Keratinocyte (primary cell): ENCODE data around the gene MAP3K5. TPM values are rescaled to one million over a fixed set of nuclear protein-coding genes. Genes with fewer than 3 reads are reported as not detected.

Source experiments
- DNase-seq: peaks from one replicate; pipeline ENCODE4 v3.0.0-alpha.2; 2011; ENCODE audit warnings: low read depth, missing footprints, low spot score
- FAIRE-seq: peaks from 2 replicates; lab custom pipeline; 2011; peaks lifted over from hg19 to GRCh38; lab: Jason Lieb, UNC
- H2AFZ ChIP-seq: 2 replicates; pipeline ENCODE4 v1.6.0; 2012; ENCODE audit warnings: low read length, control low read depth, inconsistent platforms; ENCODE audit not compliant: control insufficient read depth
- H3K27ac ChIP-seq: 2 replicates; pipeline ENCODE4 v1.5.1; 2011; ENCODE audit warnings: low read length; ENCODE audit not compliant: control insufficient read depth, insufficient read depth
- H3K27me3 ChIP-seq: 3 replicates; pipeline ENCODE4 v1.6.0; 2011; ENCODE audit warnings: low read length; ENCODE audit not compliant: control insufficient read depth, insufficient read depth; ENCODE audit errors: extremely low read depth
- H3K36me3 ChIP-seq, 2 experiments: 2 replicates in 1 of 2; 3 replicates in 1 of 2; pipeline ENCODE4 v1.5.1; 2011; ENCODE audit warnings: low read length in 2 of 2, mild to moderate bottlenecking in 1 of 2; ENCODE audit not compliant: control insufficient read depth in 2 of 2, insufficient read depth in 2 of 2; ENCODE audit errors: extremely low read depth in 1 of 2
- H3K4me1 ChIP-seq: 3 replicates; pipeline ENCODE4 v1.5.1; 2011; ENCODE audit warnings: low read length; ENCODE audit not compliant: control insufficient read depth, insufficient read depth; ENCODE audit errors: extremely low read depth
- H3K4me2 ChIP-seq: 3 replicates; pipeline ENCODE4 v1.6.0; 2011; ENCODE audit warnings: low read depth, low read length; ENCODE audit not compliant: control insufficient read depth, insufficient read depth; ENCODE audit errors: extremely low read depth
- H3K4me3 ChIP-seq, 3 experiments: fragments of 200-600 bp in 1 of 3; sonication (generic) in 1 of 3; 2 replicates in 2 of 3; 3 replicates in 1 of 3; pipeline ENCODE4 v1.5.1; 2011 to 2016; ENCODE audit warnings: low read length in 3 of 3, mild to moderate bottlenecking in 3 of 3, control low read depth in 2 of 3, inconsistent platforms in 1 of 3, low read depth in 1 of 3, mixed read lengths in 1 of 3, mixed run types in 1 of 3, moderate library complexity in 1 of 3; ENCODE audit not compliant: control insufficient read depth in 2 of 3, insufficient read depth in 2 of 3; ENCODE audit errors: extremely low read depth in 1 of 3
- H3K79me2 ChIP-seq: 2 replicates; pipeline ENCODE4 v1.6.0; 2012; ENCODE audit warnings: low read length; ENCODE audit not compliant: control insufficient read depth, insufficient read depth
- H3K9ac ChIP-seq: 3 replicates; pipeline ENCODE4 v1.6.0; 2011; ENCODE audit warnings: low read length; ENCODE audit not compliant: control insufficient read depth, insufficient read depth; ENCODE audit errors: extremely low read depth
- H3K9me1 ChIP-seq: 3 replicates; pipeline ENCODE4 v1.6.0; 2011; ENCODE audit warnings: low read length; ENCODE audit not compliant: control insufficient read depth, insufficient read depth; ENCODE audit errors: extremely low read depth
- H3K9me3 ChIP-seq: 2 replicates; pipeline ENCODE4 v1.5.1; 2012; ENCODE audit warnings: low read depth, low read length; ENCODE audit not compliant: control insufficient read depth
- H4K20me1 ChIP-seq: 3 replicates; pipeline ENCODE4 v1.6.0; 2011; ENCODE audit warnings: low read length; ENCODE audit not compliant: control insufficient read depth, insufficient read depth; ENCODE audit errors: extremely low read depth
- EZH2 ChIP-seq: IDR thresholded peaks from one replicate; pipeline ENCODE4 v1.6.1; 2012; ENCODE audit warnings: inconsistent platforms, mild to moderate bottlenecking, low read length, moderate library complexity
- dilution Hi-C: fragments of 300-500 bp; cut with MboI; formaldehyde crosslinking; loops from one replicate; pipeline ENCODE4 v1.7.0; 2020; ENCODE audit warnings: low sequenced_read_pairs; ENCODE audit not compliant: extremely low pct_ligation_motif_present
- polyA plus RNA-seq, 5 experiments: library from polyadenylated mRNA; depleted of rRNA in 3 of 5; stranded (reverse) in 3 of 5; stranded (forward) in 1 of 5; unstranded in 1 of 5; fragments of >200 nt; gene quantifications; 1 replicate in 1 of 5; 2 replicates in 3 of 5; 3 replicates in 1 of 5; pipeline versions ENCODE4 v1.2.1 to v1.2.3, GENCODE V29; 2011 to 2012; ENCODE audit warnings: missing spikeins in 2 of 5, low read depth in 1 of 5, low replicate concordance in 1 of 5
- TF ChIP-seq, protein P1 (sequence below), 3 experiments: IDR thresholded peaks in 1 of 3; conservative IDR thresholded peaks in 1 of 3; optimal IDR thresholded peaks in 1 of 3; 2 replicates in 2 of 3; 3 replicates in 1 of 3; pipeline versions ENCODE3 to v1.5.1; 2011; ENCODE audit warnings: low read length in 3 of 3, mild to moderate bottlenecking in 3 of 3, moderate library complexity in 2 of 3, control low read depth in 1 of 3, inconsistent platforms in 1 of 3; ENCODE audit not compliant: insufficient read depth in 2 of 3; ENCODE audit errors: extremely low read depth in 1 of 3

The MAP3K5 gene
- polyA plus RNA-seq, 1 donor (not counting 4 experiments of a cell fraction or from before 2014, with no cell fraction given) = 3.4 TPM

DNA sequence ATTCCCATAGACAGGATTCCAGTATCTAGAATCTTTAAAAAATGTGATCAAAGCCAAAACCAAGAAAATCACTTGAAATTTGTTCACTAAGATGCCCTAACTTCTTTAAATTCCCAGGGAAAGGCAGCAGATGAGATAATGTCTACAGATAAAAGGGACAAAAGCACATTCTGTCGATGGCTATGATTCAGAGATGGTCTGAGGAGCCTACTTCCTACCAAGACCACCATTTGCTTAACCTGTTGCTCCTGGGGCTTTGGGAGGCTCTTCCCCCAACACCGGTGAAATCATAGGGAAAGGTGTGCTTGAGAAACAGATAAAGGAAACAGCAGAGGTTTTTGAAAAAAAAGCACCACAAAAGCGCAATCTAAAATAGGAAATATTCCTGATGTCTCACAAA is 123.7 kb downstream of the MAP3K5 start:
- Histone ChIP-seq H3K36me3 (no peaks in the 10 kb centered on the region), H3K4me1 (peaks cover 4% of the 10 kb centered on the region), H3K9ac (no peak overlapping the region), H3K9me1 (no peaks in the 10 kb centered on the region), H3K4me3 (no peak overlapping the region), H4K20me1 (no peaks in the 10 kb centered on the region), H3K9me3 (no peaks in the 10 kb centered on the region), H2AFZ (no peak overlapping the region), H3K79me2 (no peaks in the 10 kb centered on the region), H3K4me2 (no peak overlapping the region), H3K27ac (no peak overlapping the region), H3K27me3 (no peaks in the 10 kb centered on the region)
- dilution Hi-C loops = no loop called here
- no peak for FAIRE-seq
- DNase-seq = no peak
- no peak for TF ChIP-seq EZH2
- TF ChIP-seq, protein P1, sequence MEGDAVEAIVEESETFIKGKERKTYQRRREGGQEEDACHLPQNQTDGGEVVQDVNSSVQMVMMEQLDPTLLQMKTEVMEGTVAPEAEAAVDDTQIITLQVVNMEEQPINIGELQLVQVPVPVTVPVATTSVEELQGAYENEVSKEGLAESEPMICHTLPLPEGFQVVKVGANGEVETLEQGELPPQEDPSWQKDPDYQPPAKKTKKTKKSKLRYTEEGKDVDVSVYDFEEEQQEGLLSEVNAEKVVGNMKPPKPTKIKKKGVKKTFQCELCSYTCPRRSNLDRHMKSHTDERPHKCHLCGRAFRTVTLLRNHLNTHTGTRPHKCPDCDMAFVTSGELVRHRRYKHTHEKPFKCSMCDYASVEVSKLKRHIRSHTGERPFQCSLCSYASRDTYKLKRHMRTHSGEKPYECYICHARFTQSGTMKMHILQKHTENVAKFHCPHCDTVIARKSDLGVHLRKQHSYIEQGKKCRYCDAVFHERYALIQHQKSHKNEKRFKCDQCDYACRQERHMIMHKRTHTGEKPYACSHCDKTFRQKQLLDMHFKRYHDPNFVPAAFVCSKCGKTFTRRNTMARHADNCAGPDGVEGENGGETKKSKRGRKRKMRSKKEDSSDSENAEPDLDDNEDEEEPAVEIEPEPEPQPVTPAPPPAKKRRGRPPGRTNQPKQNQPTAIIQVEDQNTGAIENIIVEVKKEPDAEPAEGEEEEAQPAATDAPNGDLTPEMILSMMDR (optimal IDR thresholded peaks at IDR 0.05 in 1 of 3, IDR thresholded peaks at IDR 0.05 in 1 of 3, conservative IDR thresholded peaks at IDR 0.05 in 1 of 3; ENCODE audit: extremely low read depth in 1 of 3, insufficient read depth in 2 of 3, low read length in 3 of 3) = no peak

DNA sequence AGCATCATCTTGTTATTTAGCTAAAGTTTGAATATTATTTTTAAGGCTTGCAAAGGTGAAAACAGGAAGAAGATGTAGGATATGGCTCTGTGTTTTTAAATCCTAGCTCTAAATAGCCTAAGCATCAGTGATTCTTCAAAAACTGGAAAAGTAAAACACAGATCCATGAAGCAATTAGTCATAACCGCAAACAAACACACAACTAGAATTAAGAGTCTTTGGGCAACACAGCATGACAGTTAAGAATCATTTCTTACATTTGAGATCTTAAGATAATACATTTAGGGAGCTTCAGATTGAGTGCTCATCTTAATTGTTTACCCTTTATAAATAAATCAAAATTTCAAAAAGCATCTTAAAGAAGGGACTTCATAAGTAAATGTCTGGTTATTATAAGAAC is 126.2 kb downstream of the MAP3K5 start:
- H3K27me3 ChIP-seq = no peaks in the 10 kb centered on the region

More for the DNA sequence above, 126.2 kb downstream of the MAP3K5 start:
- no peaks in the 10 kb centered on the region for H3K9me3 ChIP-seq
- H2AFZ ChIP-seq = no peak overlapping the region
- H3K79me2 ChIP-seq = no peaks in the 10 kb centered on the region
- dilution Hi-C loops = no loop called here
- TF ChIP-seq, protein P1 (optimal IDR thresholded peaks at IDR 0.05 in 1 of 3, IDR thresholded peaks at IDR 0.05 in 1 of 3, conservative IDR thresholded peaks at IDR 0.05 in 1 of 3; ENCODE audit: extremely low read depth in 1 of 3, insufficient read depth in 2 of 3, low read length in 3 of 3) = no peak
- TF ChIP-seq EZH2 = no peak
- no peak overlapping the region for H3K4me2 ChIP-seq
- H3K27ac ChIP-seq = no peak overlapping the region
- no peak overlapping the region for H3K9ac ChIP-seq
- H3K9me1 ChIP-seq = no peaks in the 10 kb centered on the region
- no peak for FAIRE-seq
- no peak for DNase-seq
- no peaks in the 10 kb centered on the region for H3K36me3 ChIP-seq
- H3K4me1 ChIP-seq = peaks cover 4% of the 10 kb centered on the region
- H3K4me3 ChIP-seq = no peak overlapping the region
- H4K20me1 ChIP-seq = no peaks in the 10 kb centered on the region
